D341Med (cell line): ENCODE measurements around the gene LRIG3.
"Not testable (repeated sequence)": the region's sequence is repeated elsewhere in the genome, so short reads cannot be mapped to it uniquely, and the experiment has no call there.

Source experiments
- DNase-seq: peaks from one replicate; pipeline ENCODE4 v3.0.0; 2012; ENCODE audit warnings: low spot score

LRIG3 gene

DNA sequence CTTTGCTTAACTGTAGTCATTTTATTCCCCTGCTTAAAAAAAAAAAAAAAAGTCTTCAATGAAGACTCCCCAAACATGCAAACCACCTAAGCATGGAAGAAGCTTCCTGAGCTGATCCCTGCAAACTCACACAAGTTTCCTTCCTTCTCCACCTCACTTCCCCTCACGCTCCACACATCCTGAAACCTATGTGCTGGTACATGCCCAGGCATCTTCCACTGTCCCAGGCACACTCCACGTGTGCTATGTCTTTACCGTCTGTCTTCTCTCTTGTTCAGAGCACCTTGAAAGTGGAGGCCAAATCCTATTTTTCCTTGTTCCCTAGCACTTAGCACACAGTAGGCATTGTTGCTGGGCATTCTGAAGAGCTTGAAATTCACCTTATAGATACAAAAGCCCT is 13.4 kb downstream of the LRIG3 start:
- no peak for DNase-seq

DNA sequence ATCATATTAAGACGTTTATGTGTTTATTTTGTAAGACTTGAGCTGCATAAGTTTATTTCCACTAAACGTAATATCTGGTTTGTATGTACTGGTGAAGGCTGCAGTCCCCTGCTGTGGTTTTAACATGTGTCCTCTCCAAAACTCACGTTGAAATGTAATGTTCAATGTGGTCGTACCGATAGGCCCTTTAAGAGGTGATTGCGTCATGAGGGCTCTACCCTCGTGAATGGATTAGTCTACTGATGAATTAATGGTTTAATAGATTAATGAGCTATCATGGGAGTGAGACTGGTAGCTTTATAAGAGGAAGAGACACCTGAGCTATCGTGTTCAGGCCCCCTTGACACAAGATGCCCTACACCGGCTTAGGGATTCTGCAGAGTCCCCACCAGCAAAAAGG is 14.9 kb downstream of the LRIG3 start:
- DNase-seq = no peak

DNA sequence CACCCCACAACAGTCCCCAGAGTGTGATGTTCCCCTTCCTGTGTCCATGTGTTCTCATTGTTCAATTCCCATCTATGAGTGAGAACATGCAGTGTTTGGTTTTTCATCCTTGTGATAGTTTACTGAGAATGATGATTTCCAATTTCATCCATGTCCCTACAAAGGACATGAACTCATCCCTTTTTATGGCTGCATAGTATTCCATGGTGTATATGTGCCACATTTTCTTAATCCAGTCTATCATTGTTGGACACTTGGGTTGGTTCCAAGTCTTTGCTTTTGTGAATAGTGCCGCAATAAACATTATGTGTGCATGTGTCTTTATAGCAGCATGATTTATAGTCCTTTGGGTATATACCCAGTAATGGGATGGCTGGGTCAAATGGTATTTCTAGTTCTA is 17.6 kb downstream of the LRIG3 start:
- not testable (repeated sequence) for DNase-seq

DNA sequence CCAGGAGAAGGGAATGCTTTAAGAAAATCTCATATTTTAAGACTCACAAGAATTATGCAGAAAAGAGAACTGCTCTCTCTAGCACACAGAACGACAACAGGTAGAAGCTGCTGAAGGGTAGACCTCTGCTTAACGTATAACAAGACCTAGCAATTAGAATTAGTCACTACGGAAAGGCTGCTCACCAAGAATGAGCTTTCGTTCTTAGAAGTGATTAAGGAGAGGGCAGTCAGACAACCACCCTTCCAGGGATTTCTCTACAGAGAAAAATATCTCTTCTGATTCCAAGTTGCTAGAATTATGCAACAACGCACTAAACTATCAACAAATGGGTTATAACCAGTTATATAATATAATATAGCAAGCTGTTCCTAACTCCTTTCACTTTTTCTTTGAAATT is 18.6 kb downstream of the LRIG3 start:
- no peak for DNase-seq

DNA sequence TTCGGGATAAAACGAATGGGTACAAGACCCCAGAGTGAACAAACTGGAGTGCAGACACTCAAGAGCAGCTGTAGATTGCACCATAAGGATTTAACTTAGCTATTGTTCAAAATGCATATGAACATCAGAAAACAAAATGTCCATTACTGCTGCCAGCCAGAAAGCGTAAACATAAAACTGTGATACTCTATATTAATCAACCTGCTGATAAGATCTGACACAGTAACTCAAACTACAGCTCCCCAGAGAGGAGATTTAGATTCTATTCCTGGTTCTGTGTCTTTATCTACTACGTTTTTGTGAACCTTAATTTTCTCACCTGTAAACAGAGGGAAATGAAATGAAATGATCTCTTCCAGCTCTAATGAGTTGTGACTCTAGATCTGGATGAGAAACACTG is 22.3 kb downstream of the LRIG3 start:
- no peak for DNase-seq

DNA sequence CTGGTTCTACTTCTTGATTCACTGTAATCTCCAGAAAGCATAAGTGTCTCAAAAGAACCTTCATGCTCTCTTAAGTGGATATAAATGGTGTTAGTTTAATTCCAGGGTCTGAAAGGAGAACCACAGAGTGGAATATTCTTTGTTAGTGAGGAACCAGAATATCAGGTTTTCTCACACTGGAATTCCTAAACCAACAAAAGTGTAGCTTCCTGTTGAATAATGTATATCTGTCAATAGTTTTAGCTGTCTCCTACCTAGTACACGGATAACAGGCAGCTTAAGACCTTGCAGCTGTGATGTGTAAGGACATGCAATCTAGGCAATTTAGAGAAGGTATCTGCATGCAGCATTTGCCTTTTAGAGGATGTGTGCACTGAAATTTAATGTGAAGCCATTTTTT is 24.0 kb downstream of the LRIG3 start:
- DNase-seq = no peak

DNA sequence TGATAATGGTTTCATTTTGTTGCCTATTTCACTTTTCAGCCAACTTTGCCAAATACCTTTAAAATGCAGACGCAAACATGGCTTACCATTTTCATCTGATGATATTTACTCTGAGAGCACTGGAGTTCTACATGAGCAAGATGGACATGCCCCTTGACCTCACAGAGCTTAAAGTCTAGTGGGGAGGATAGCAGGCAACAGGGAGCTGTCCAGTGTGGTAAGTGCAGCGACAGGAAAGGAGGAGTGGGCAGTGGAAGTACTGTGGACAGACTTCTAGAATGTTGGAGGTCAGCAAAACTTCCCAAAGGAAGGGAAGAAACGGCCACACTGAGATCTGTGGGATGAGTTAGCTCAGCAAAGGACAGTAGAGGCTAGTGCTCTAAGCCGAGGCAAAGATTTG is 25.3 kb downstream of the LRIG3 start:
- no peak for DNase-seq

DNA sequence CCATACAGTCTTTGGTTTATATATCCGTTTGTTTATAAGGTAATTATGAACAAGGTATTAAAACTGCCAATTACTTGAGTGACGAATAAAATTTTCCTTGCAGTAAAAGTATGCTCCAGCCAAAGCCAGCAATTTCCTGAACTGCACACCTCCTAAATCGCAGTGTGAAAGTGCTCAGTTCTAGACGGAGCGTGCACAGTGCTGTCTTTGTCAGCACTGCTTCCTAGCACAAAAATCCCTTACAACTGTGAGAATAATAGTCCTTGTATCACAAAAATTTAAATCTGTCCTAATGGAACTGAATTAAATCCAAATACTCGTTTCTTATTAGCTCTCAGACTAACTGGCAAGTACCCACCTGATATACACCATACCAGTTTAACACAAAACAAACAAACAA is 26.3 kb downstream of the LRIG3 start:
- no peak for DNase-seq

DNA sequence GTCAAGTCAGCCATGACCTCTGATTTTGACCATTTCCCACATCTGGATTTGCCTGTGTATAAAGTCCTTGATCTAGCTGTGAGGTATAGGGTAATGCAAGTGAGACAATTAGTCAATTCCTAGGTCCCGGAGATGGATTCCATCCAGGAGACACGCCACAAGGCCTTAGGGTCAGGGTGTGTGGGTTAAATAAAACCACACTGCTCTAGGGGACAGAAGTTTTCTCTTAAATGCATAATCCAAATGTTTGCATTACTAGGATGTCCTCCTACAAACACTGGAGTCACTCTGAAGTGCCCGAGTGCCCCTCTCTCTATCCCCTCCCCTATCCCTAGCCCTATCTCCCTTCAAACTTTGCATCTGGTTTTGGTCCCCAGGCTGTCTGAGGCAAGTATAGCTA is 26.8 kb downstream of the LRIG3 start:
- DNase-seq = no peak

DNA sequence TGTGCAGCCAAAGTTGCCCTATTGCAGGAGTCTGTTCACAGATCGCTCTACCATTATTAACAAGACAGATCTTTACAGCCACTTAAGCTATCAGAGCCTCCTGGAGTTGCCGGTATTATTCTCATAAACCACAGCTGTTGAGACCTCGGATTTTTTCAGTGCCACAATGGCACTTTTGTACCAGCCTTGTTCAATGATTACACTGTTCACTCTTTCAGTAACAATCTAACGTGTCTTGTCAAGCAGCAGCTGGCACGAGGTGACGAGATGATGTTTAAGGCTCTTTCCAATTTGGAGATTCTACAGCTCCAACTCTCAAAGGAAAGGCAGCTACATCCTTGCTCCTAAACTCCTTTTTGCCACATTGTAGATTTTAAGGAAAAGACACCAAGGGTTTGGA is 30.7 kb downstream of the LRIG3 start:
- DNase-seq = no peak

DNA sequence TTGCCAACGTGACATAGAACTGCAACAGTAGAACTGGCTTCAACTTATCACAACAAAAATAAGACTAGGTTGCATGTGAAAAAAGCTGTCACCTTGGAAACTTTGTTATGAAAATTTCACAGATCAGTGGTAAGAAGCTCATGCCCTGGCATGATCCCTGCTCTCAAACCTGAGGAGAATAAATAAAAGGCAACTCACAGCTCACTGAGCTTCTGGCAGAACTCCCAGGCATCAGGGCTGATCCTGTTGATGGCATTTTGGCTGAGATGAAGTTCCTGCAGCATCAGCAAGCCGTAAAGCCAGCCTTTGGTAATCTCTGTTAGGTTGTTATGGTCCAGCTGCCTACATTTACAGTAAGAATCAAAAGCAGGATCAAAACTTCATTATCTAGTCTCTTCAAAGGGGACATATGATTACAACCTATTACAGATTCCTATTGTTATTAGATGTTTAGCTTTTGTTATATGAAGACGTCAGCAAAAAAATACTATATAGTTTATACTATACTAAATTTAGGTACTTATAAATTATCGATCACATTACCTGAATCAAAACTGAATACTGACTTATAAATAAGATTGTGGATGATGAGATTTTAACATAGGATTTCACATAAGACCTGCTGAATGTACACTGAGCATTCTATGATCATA is 32.0 kb downstream of the LRIG3 start:
- peak; percentile 61 for DNase-seq

DNA sequence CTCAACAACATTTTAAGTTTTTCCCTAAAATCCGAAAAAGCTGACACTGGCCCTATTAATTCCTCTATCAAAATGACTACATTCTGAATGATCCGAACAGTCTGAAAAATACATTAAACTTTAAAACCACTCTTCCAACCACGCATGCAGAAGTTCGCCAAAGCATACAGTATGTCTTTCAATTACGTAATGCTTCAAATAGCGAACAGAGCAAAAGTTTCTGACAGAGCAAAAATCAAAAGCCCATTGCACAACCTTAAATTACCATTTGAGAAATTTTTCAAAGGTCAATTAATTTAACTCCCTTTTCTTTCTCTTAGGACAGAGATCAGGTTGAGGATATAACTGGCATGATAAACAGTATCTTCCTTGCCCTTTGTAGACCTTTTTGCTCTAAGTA is 33.2 kb downstream of the LRIG3 start:
- no peak for DNase-seq

DNA sequence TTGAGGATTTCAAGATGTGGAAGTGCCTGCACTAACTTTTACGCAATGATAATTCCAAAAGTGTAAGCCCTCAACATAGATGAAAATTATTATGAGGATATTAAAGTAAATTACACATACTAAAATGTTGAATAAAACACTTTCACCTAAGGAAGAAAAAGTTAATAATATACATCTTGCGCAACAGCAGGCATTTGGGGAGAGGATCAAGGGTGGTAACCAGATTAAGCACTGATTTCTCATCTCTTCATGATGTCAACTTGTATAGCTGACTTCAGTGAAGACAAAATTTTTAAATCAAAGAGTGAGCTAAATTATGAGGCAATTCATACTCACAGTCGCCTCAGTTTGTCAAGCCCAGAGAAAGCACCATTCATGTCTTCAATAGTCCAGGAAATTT is 33.8 kb downstream of the LRIG3 start:
- DNase-seq = no peak

DNA sequence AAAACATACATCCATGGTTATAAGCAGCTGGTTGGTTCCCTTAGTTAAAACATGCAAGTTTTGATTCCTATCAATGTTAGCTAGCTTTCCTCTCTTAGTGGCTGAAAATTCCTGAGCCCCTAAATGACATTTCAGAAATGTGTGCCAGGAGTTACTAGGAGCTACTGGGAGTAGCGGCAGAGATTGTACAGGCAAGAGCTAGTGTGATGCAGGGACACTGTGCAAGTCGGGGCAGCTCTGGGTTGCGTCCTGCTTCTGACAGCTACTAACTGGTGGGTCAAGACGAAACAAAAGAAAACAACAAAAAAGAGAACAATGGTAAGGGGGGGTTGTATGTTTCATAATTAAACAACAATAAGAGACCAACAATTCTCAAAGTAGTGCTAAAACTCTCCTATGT is 35.4 kb downstream of the LRIG3 start:
- DNase-seq = no peak

DNA sequence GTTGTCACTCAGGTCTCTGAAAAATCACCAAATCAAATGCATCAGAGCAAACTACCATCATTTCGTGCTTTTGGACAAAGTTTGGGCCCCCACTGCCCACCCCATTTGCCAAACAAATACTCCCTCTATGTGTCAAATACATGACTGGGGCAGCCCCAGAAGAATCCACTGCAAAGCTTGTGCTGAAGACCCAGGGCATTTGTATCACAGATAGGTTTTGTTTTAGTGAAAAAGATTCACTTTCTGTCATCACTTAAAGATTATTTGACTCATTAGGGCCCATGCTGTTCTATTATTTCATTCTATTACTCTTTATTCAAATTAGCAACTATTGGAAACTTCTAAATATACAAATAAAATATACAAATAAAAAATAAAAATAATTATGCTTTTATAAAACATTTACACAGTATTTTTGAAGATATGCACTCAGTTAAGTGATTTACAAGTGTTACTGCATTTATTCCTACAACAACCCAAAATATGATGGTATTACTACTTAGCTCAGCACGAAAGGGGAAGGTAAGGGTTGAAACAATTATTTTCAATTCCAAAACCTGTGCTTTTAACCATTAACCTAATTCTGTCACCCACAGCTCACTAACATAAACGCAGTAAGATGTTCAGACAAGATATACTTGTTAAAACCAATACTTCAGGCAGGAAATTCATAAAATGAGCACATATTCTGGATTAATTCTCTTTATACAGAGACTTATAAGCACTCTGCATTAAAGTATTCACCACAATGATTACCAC is 36.5 kb downstream of the LRIG3 start:
- no peak for DNase-seq

DNA sequence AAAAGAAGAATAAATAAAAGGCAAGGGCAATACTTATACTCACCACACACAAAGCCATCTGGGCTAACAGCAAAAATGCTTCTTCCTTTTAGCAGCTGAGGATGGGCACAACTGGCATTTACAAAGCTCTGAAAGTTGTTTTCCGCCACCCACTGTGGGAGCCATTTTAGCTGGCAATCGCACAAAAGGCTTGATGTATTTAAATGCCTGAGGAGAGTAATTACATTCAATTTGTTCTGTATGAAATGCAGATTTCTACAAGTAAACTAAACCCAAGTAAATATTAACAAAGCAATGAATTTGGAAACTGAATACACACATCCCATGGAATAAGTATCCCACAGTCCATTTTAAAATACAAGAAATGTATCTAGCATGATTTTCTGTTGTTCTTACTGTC is 37.5 kb downstream of the LRIG3 start:
- DNase-seq = no peak

DNA sequence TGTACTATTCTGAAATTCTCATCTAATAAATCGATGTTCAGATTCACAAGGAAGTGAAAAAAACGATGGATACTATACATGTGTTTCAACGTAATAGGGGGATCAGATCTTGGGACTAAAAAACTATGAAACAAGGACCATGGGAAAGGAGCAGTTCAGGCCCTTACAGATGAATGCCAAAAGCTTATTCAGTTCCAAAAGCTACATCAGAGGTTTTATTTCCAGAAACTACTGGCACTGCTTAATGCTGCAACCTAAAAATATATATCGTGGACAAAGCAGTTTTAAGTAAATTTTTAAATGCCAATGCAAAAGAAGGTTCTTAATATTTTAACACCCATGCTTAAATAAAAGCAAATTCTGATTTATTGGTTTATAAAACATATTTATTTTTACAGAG is 38.5 kb downstream of the LRIG3 start:
- DNase-seq = no peak

DNA sequence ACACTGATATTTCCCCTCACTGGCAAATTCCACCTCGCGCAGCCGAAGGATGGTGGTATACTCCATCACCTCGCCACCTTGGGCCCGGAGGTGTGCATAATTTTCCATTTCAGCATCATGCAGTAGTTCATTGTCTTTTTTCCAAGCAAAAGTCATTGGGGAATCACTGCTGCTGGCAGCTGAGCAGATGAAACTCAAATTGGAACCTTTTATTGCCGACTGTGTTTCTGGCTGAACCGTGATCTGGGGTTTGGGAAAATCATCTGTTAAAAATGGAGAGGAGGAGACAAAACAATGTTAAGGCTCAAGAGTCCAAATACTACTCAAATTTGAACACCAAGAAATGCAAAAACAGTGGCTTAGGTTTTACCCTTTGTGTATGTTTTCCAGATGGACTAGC is 39.7 kb downstream of the LRIG3 start:
- DNase-seq = no peak

DNA sequence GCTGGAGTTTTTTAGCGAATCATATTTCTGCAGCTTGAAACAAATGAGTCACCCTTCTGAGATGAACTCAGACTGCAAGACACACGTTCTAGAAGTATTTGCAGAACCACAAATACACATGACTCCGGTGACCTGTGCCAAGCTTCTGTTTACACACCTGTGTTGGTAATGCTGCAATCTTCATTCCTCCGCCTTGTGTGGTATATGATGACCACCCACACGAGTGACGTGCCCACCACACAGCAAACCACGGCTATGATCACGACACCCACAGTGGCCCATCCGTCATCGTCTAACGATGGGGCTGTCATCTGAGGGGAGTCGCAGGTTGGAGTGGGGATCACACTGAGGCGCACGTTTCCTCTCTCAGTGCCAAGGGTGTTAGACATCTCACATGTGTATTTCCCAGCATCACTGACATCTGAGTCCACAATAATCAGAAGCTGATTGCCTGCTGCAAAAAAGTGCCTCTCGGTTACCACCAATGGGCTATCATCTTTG is 43.0 kb downstream of the LRIG3 start:
- DNase-seq = no peak

DNA sequence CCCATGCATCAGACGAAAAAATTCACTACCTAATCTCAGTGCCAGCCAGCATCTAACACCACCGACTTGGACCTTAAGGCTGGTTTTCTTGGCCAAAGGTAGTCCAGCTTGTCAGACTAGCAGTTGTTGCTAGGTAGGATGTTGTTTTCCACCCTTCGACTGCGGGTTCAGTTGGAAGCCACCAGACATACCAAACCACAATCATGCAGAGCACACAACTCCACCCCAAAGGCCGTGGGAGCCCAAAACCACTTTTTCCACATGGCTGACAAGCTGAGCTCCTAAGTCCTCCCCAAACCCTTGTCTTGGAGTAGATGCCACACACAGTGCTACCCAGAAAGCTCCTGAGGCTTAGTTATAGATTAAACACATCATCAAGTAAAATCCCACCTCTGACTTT is 46.8 kb downstream of the LRIG3 start:
- DNase-seq = no peak

DNA sequence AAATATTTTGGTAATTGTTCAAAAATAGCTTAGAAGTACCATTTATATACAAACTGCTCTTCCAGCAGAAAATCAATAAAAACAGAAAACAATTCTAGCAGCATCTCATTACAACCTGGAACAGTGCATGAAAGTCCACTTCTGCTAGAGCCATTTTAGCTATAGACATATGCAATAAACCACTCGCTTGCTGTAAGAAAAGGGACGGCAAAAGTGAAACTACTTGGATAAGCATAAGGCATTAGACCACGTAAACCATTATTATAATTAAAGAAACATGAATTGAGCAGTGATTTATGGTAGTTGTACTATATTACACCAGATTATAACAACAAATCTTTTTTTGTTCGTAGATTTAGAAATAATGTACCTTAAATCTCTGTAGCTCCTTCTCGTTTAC is 48.7 kb downstream of the LRIG3 start:
- DNase-seq = no peak

DNA sequence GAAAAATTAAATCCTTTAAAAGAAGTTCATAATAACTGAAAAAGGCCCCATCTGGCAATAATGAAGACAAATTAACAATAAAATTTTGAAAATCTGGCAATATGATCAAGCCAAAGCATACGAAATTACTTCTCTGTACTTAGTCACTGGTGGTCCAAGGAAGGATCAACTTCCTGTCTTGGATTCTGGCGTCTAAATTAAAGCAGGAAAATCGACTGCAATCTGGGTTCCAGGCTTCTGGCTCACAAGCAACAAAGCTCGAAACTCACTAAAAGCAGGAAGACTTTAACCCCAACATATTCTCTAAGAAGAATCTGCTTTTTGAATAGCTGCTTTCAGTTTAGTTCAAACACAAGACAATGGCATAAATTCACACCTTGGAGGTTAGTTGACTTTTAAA is 49.7 kb downstream of the LRIG3 start:
- DNase-seq = no peak

DNA sequence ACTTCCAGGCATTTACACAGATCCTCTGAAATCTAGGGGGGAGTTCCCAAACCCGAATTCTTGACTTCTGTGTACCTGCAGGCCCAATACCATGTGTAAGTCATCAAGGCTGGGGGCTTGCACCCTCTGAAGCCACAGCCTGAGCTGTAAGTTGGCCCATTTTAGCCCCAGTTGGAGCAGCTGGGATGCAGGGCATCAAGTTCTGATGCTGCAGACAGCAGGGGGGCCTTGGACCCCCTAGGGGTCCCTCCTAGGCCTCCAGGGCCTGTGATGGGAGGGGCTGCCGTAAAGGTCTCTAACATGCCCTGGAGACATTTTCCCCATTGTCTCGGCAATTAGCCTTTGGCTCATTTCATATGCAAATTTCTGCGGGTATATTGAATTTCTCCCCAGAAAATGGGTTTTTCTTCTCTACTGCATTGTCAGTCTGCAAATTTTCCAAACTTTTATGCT is 59.5 kb downstream of the LRIG3 start:
- no peak for DNase-seq
